Prostate gland (tissue), 2 donors: ENCODE measurements around the gene ZNF222.

Experiments
- POLR2A ChIP-seq: fragments of 450-650 bp; IDR thresholded peaks from one replicate; pipeline ENCODE4 v1.6.1; 2016; ENCODE audit warnings: antibody characterized with exemption, mild to moderate bottlenecking
- TF ChIP-seq, protein P1 (sequence below), 4 experiments: fragments of 200-600 bp in 2 of 4; fragments of 450-650 bp in 2 of 4; sonication (generic) in 2 of 4; IDR thresholded peaks; 1 replicate in 3 of 4; 2 replicates in 1 of 4; pipeline ENCODE4 v1.5.1; 2016 to 2019; ENCODE audit warnings: antibody characterized with exemption in 4 of 4, mild to moderate bottlenecking in 2 of 4, moderate library complexity in 2 of 4

DNA sequence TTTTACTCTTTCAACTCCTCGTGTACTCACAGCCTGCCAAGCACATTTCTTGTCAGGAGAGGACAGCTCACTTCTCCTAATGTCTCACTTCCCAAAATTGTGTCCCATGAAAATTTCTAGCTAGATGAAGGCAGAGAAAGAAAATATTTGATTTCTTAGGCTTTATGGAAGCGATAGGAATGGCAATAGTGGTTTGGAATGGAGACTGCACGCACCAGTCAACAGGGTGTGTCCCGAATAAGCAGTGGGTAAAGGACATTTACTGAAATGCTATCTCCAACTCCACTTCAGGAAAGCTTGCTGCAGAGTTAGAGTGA is 321 bp upstream of the ZNF222 start:
- no peak for TF ChIP-seq POLR2A
- TF ChIP-seq, protein P1, sequence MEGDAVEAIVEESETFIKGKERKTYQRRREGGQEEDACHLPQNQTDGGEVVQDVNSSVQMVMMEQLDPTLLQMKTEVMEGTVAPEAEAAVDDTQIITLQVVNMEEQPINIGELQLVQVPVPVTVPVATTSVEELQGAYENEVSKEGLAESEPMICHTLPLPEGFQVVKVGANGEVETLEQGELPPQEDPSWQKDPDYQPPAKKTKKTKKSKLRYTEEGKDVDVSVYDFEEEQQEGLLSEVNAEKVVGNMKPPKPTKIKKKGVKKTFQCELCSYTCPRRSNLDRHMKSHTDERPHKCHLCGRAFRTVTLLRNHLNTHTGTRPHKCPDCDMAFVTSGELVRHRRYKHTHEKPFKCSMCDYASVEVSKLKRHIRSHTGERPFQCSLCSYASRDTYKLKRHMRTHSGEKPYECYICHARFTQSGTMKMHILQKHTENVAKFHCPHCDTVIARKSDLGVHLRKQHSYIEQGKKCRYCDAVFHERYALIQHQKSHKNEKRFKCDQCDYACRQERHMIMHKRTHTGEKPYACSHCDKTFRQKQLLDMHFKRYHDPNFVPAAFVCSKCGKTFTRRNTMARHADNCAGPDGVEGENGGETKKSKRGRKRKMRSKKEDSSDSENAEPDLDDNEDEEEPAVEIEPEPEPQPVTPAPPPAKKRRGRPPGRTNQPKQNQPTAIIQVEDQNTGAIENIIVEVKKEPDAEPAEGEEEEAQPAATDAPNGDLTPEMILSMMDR (IDR thresholded peaks at IDR 0.05): no peak
